Testis (tissue), 3 donors: ENCODE measurements around the gene NRG4. TPM values are rescaled to one million over a fixed set of nuclear protein-coding genes. Genes with fewer than 3 reads are reported as not detected.

Experiments
- DNase-seq: peaks from one replicate; pipeline ENCODE4 v3.0.0-alpha.2; 2019
- H3K27ac ChIP-seq, 2 donors: fragments of 200-600 bp; sonication (generic); one replicate each; pipeline ENCODE4 v1.5.1; 2019
- H3K27me3 ChIP-seq: fragments of 200-600 bp; sonication (generic); one replicate; pipeline ENCODE4 v1.5.1; 2019
- H3K36me3 ChIP-seq: fragments of 200-600 bp; sonication (generic); one replicate; pipeline ENCODE4 v1.5.1; 2017; ENCODE audit warnings: low read depth; ENCODE audit errors: missing control alignments
- H3K4me1 ChIP-seq: fragments of 200-600 bp; sonication (generic); one replicate; pipeline ENCODE4 v1.5.1; 2019
- H3K4me3 ChIP-seq, 2 donors: fragments of 200-600 bp; sonication (generic); one replicate each; pipeline ENCODE4 v1.5.1; 2017 to 2019
- H3K9me3 ChIP-seq: fragments of 200-600 bp; sonication (generic); one replicate; pipeline ENCODE4 v1.5.1; 2017
- CTCF ChIP-seq, 3 experiments: fragments of 450-650 bp in 2 of 3; fragments of 200-600 bp in 1 of 3; sonication (generic) in 1 of 3; IDR thresholded peaks; one replicate each; pipeline ENCODE4 v1.5.1; 2016 to 2019; ENCODE audit warnings: antibody characterized with exemption in 3 of 3, mild to moderate bottlenecking in 2 of 3, moderate library complexity in 1 of 3
- POLR2A ChIP-seq: fragments of 450-650 bp; IDR thresholded peaks from one replicate; pipeline ENCODE4 v1.6.1; 2017; ENCODE audit warnings: antibody characterized with exemption, mild to moderate bottlenecking, moderate library complexity
- WGBS, 2 donors: methylation state at CpG; one replicate each; pipeline ENCODE4 v1.1.5; 2018; 5-methylcytosine and 5-hydroxymethylcytosine counted together
- intact Hi-C: fragments of 100-400 bp; cut with DNase I; formaldehyde crosslinking; loops from one replicate; pipeline ENCODE4 v1.15.1; 2023; ENCODE audit warnings: low total_unique reads
- polyA plus RNA-seq: library from polyadenylated mRNA; stranded (reverse); fragments of 350-450 nt; fragmentation: Illumina TruSeq; extraction: RNeasy Lipid Tissue Mini Kit (QIAGEN cat#74804); gene quantifications from one replicate; pipeline ENCODE4 v1.2.3, GENCODE V29; 2014; ENCODE audit warnings: low read depth, low replicate concordance; ENCODE audit not compliant: insufficient read depth
- total RNA-seq, 2 donors: library from RNA; depleted of rRNA; stranded (reverse); fragments of >200 nt; gene quantifications; one replicate each; pipeline ENCODE4 v1.2.3, GENCODE V29; 2016

NRG4 gene
- total and polyA plus RNA-seq, 3 donors from 2014 or later, result 10.8 to 21.2 (median 14.6) TPM

GRCh38 chr15:75943713-75944215 lies 68.5 kb downstream of the NRG4 start:
- intact Hi-C loops, result no loop called here
- Histone ChIP-seq H3K36me3 (no peaks in the 10 kb centered on the region), H3K27me3 (no peaks in the 10 kb centered on the region), H3K27ac (no peak overlapping the region), H3K4me3 (no peak overlapping the region), H3K9me3 (no peaks in the 10 kb centered on the region), H3K4me1 (no peaks in the 10 kb centered on the region)
- TF ChIP-seq POLR2A (no peak), CTCF (IDR thresholded peaks at IDR 0.05) (no peak)
- DNase-seq, result no peak
- 47 to 63% methylated on average over 1 of the region's 1 CpG for WGBS, 2 donors

- no peaks in the 10 kb centered on the region for H3K4me1 ChIP-seq
- 64 to 74% methylated on average over 5 of the region's 5 CpGs for WGBS, 2 donors
- no peaks in the 10 kb centered on the region for H3K36me3 ChIP-seq
- TF ChIP-seq CTCF (IDR thresholded peaks at IDR 0.05) (no peak), POLR2A (no peak)
- no peak overlapping the region for H3K27ac ChIP-seq
- H3K27me3 ChIP-seq, result no peaks in the 10 kb centered on the region
- no peaks in the 10 kb centered on the region for H3K9me3 ChIP-seq
- H3K4me3 ChIP-seq, result no peak overlapping the region
- no peak for DNase-seq
- intact Hi-C loops, result no loop called here
Observed at GRCh38 chr15:75943246-75943645, 69.0 kb downstream of the NRG4 start.

- no peak overlapping the region for H3K27ac ChIP-seq
- TF ChIP-seq CTCF (IDR thresholded peaks at IDR 0.05) (no peak), POLR2A (no peak)
- no peak for DNase-seq
- intact Hi-C loops, result no loop called here
- no peaks in the 10 kb centered on the region for H3K9me3 ChIP-seq
- WGBS, 2 donors, result 74 to 78% methylated on average over 3 of the region's 3 CpGs
- H3K27me3 ChIP-seq, result no peaks in the 10 kb centered on the region
- H3K36me3 ChIP-seq, result no peaks in the 10 kb centered on the region
- H3K4me3 ChIP-seq, result no peak overlapping the region
- no peaks in the 10 kb centered on the region for H3K4me1 ChIP-seq
Observed at GRCh38 chr15:75942464-75942863, 69.8 kb downstream of the NRG4 start.

- H3K4me1 ChIP-seq, result no peaks in the 10 kb centered on the region
- TF ChIP-seq POLR2A, result no peak
- TF ChIP-seq CTCF (IDR thresholded peaks at IDR 0.05), result no peak
- no peaks in the 10 kb centered on the region for H3K36me3 ChIP-seq
- no peak for DNase-seq
- intact Hi-C loops, result no loop called here
- no peaks in the 10 kb centered on the region for H3K9me3 ChIP-seq
- no peak overlapping the region for H3K27ac ChIP-seq
- no peaks in the 10 kb centered on the region for H3K27me3 ChIP-seq
- WGBS, 2 donors, result 94 to 100% methylated on average over 2 of the region's 2 CpGs
- H3K4me3 ChIP-seq, result no peak overlapping the region
Observed at GRCh38 chr15:75930866-75931265, 81.4 kb downstream of the NRG4 start.

- no peak for DNase-seq
- no peaks in the 10 kb centered on the region for H3K9me3 ChIP-seq
- H3K36me3 ChIP-seq, result no peaks in the 10 kb centered on the region
- WGBS, 2 donors, result 68% methylated on average over 5 of the region's 5 CpGs
- no peak overlapping the region for H3K4me3 ChIP-seq
- H3K27me3 ChIP-seq, result no peaks in the 10 kb centered on the region
- no peaks in the 10 kb centered on the region for H3K4me1 ChIP-seq
- intact Hi-C loops, result no loop called here
- no peak for TF ChIP-seq POLR2A
- no peak for TF ChIP-seq CTCF (IDR thresholded peaks at IDR 0.05)
- no peak overlapping the region for H3K27ac ChIP-seq
Observed at GRCh38 chr15:75929799-75930565, 82.2 kb downstream of the NRG4 start.
